ENCODE measurements around the gene RWDD3. TPM values are rescaled to one million over a fixed set of nuclear protein-coding genes. Genes with fewer than 3 reads are reported as not detected.
A peak's percentile ranks its signal among the peaks of the same experiment; 100 is the strongest.

Gene RWDD3
- total RNA-seq (10 to 100 TPM in 5 of 9 donors, 1 to 10 TPM in 4; 2.9 to 29.3 (median 12.0) TPM), polyA plus RNA-seq (10 to 100 TPM; 16.6 to 66.2 (median 51.8) TPM)
- long read RNA-seq, donor 1, partial matches to known transcripts, result 0 of 6 reads
- long read RNA-seq, donor 1, other reads (novel, unspliced or antisense), result 0 of 6 reads
- long read RNA-seq, donor 2, transcript RWDD3-202 (4 exons, 1,235 nt), result major isoform, 5 of 9 reads
- long read RNA-seq, donor 2, partial matches to known transcripts, result 0 of 9 reads
- long read RNA-seq, donor 2, other reads (novel, unspliced or antisense), result 0 of 9 reads
- long read RNA-seq, donor 3, partial matches to known transcripts, result 0 of 5 reads
- long read RNA-seq, donor 3, other reads (novel, unspliced or antisense), result 0 of 5 reads
- long read RNA-seq, donor 4, transcript RWDD3-202 (4 exons, 1,235 nt), result major isoform, 8 of 13 reads
- long read RNA-seq, donor 4, partial matches to known transcripts, result 0 of 13 reads
- long read RNA-seq, donor 4, other reads (novel, unspliced or antisense), result 4 of 13 reads
- long read RNA-seq, donor 5, partial matches to known transcripts, result 4 of 15 reads
- long read RNA-seq, donor 5, other reads (novel, unspliced or antisense), result 6 of 15 reads
- long read RNA-seq, donor 6, partial matches to known transcripts, result 1 of 8 reads
- long read RNA-seq, donor 6, other reads (novel, unspliced or antisense), result 4 of 8 reads
- long read RNA-seq, donor 7, partial matches to known transcripts, result 0 of 3 reads
- long read RNA-seq, donor 7, other reads (novel, unspliced or antisense), result 0 of 3 reads
- long read RNA-seq, donor 8, partial matches to known transcripts, result 0 of 3 reads
- long read RNA-seq, donor 8, other reads (novel, unspliced or antisense), result 0 of 3 reads
- long read RNA-seq, donor 9, partial matches to known transcripts, result 0 of 5 reads
- long read RNA-seq, donor 9, other reads (novel, unspliced or antisense), result 0 of 5 reads
- long read RNA-seq, donor 10, partial matches to known transcripts, result 0 of 2 reads
- long read RNA-seq, donor 10, other reads (novel, unspliced or antisense), result 0 of 2 reads

DNA sequence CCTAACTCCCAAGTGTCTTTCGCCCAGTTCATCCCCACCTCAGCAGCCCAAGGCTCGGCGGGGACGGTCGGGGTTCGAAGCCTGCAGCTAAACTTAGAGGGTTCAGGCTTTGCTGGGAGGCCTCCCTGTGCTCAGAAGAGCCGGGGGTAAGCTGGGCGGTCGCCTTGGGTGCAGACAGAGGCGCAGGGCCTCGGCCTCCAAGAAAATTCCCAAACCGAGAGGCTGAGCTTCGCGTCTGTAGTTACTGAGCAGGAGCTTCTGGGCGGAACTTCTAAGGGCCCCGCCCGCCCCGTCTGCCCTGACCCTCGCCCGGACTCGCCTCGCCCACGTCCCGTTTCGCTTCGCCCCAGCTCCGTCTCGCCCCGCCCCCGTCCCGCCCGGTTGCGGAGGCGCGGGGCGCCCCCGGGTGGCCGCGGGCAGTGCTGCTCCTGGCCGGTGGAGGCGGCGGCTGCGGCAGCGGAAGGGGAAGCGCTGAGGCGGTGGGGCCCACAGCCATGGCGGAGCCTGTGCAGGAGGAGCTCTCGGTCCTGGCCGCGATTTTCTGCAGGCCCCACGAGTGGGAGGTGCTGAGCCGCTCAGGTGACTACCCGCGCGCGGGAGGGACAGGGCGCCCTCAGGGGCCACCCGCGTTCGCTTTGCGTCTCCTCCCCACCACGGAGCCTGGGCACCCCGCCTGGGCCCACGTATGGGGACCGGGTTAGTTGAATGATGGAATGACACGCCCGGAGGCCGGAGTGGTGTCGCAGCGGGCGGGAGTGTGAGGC is at the start of gene RWDD3:
RWDD3 (plus strand) TSS at position 474 of the 764 bp plus-strand sequence; CDS start at position 495, 21 bp downstream.
- peak within 1 kb of the TSS; percentile 78 to 96 (median 87) for H3K4me3 ChIP-seq
- no peaks in the 10 kb centered on the region for H3K9me3 ChIP-seq (replicated peaks in 1 of 3)
- H3K4me1 ChIP-seq (replicated peaks in 1 of 2), result peaks cover 0 to 41% of the 10 kb centered on the region in 2 donors
- WGBS, 4 donors, result 0 to 2% (median 1%) methylated on average over 7 to 71 of the region's 71 CpGs
- peak; percentile 23 to 98 (median 72) for TF ChIP-seq CTCF (IDR thresholded peaks at IDR 0.05)
- TF ChIP-seq POLR2A (IDR thresholded peaks at IDR 0.05), result peak; percentile 39 to 70
- intact Hi-C loops (cut with DNase I), result loop anchor here (5.0 to 10.0 kb wide), 3 partner anchors 109 to 162 kb away; partner anchors contain the start of gene ALG14 (in 1 of the 2)
- DNase-seq, result peak; percentile 92 to 95 (median 94)
- H3K27ac ChIP-seq, result peak within 1 kb of the TSS; percentile 20 to 90 (median 78)
- no peaks in the 10 kb centered on the region for H3K36me3 ChIP-seq (replicated peaks in 1 of 2)
- H3K27me3 ChIP-seq, result no peaks in the 10 kb centered on the region

DNA sequence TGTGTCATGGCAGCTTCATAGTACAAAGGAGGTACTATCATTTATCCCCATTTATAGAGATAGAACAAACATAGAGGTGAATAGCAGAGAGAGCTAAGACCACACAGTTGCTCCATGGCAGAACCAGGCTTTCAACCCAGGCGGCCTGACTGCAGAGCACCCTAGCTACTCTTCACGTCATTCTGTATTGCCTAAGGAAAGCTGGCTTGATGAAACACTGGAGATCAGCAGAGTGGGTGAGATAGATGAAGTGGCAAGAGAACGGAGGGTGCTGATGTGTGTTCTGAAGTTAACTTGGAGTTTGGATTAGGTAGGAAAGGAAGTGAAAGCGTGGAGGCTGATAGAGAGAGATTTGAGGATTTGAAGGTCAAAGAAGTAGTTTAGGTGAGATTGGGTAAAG is 47.9 kb upstream of the RWDD3 start:
- Histone ChIP-seq H3K9me3 (replicated peaks in 1 of 3) (no peaks in the 10 kb centered on the region), H3K4me1 (replicated peaks in 1 of 2) (no peaks in the 10 kb centered on the region), H3K27ac (no peak overlapping the region), H3K4me3 (no peak overlapping the region), H3K36me3 (replicated peaks in 1 of 2) (no peaks in the 10 kb centered on the region), H3K27me3 (no peaks in the 10 kb centered on the region)
- TF ChIP-seq POLR2A (IDR thresholded peaks at IDR 0.05) (no peak), CTCF (IDR thresholded peaks at IDR 0.05) (no peak)
- no peak for DNase-seq
- intact Hi-C loops (cut with DNase I), result no loop called here
- WGBS, 4 donors, result 93 to 95% (median 95%) methylated on average over 4 of the region's 4 CpGs

DNA sequence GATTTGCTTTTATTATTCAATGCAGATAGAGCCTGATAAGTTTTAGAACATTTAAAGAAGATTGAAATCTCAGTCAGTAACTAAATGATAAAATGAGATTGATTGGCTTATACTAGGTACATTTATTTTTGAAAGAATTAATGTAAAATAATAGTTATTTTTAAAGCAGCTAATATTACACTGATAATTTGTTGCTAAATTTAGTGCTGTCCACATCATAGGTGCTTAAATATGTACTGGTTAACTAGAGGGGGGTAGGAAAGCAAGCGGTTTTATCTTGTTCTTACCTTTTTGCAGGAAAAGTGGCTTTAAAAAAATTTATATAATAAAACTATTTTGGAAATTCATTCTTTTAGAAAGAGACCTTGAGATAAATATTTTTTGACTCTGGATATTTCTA is 40.4 kb upstream of the RWDD3 start:
- Histone ChIP-seq H3K27ac (no peak overlapping the region), H3K4me3 (no peak overlapping the region), H3K36me3 (replicated peaks in 1 of 2) (no peaks in the 10 kb centered on the region), H3K27me3 (no peaks in the 10 kb centered on the region), H3K4me1 (replicated peaks in 1 of 2) (peaks cover 9 to 23% of the 10 kb centered on the region in 2 donors), H3K9me3 (replicated peaks in 1 of 3) (no peaks in the 10 kb centered on the region)
- WGBS, 4 donors, result 88 to 100% (median 94%) methylated on average over 1 of the region's 1 CpG
- no peak for DNase-seq
- TF ChIP-seq CTCF (IDR thresholded peaks at IDR 0.05) (no peak), POLR2A (IDR thresholded peaks at IDR 0.05) (no peak)
- intact Hi-C loops (cut with DNase I), result no loop called here
